HG03139 (cell line): ENCODE data around the gene PRKCB.
A peak's percentile ranks its signal among the peaks of the same experiment; 100 is the strongest.

Experiments used
- ATAC-seq: cut with Tn5 transposase; IDR thresholded peaks from one replicate; pipeline ENCODE4 v1.9.1; 2021; ENCODE audit not compliant: unreplicated experiment

The PRKCB gene

DNA sequence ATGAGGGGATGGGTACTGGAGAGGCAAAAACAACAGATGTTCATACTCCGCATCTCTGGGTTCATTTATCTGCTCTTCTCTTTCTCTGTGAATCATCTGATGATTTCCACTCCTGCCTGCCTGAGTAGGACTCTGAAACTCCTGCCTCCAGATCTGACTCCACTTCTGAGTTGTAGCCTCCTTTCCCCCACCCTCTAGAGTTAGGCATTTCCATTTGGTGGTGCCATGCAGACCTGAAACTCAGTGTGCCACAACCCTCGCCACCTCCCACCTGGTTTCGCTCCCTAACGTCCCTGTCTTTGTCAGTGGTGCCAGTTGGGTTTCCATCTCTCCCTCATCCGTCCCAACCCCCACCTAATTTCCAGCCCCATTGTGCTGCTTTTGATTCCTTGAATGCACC is 126.2 kb downstream of the PRKCB start:
- ATAC-seq: no peak

DNA sequence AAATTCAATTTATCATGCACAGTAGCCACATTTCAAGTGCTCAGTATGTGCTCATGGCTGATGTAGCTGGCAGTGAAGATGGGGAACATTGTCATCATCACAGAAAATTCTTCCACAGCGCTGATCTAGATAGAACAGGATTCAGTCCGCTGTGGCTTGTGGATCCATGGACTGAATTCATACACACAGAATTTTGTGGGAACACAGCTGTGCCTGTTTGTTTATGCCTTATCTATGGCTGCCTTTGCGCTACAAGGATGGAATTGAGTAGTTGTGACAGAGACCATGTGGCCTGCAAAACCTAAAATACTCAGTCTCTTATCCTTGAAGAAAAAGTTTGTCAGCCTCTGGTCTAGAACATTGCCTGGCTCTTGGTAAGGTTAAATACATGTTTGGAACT is 128.4 kb downstream of the PRKCB start:
- ATAC-seq: no peak

DNA sequence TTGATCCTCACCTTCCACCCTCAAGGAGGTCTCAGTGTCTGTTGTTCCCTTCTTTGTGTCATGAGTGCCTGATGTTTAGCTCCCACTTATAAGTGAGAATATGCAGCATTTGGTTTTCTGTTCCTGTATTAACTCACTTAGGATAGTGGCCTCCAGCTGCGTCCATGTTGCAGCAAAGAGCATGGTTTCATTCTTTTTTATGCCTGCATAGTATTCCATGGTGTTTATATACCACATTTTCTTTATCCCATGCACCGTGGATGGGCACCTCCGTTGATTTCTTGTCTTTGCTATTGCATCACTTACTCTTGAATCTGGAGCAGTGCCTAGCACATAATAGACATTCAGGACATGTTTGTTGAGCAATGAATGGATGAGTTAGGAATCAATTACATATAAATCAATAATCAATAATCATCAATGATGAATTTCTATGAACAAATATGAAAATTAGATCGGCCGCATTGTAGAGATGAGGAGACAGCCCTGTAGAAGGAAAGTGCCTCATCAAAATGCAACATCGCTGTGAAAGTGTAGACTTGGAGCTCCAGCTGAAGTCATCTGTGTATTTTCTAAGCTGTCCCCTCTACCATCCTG is 129.5 kb downstream of the PRKCB start:
- ATAC-seq: no peak

- ATAC-seq: no peak
These were observed 131.0 kb downstream of the PRKCB start for GRCh38 chr16:23966597-23967394.

- no peak for ATAC-seq
These were observed 132.0 kb downstream of the PRKCB start for GRCh38 chr16:23967775-23968174.

DNA sequence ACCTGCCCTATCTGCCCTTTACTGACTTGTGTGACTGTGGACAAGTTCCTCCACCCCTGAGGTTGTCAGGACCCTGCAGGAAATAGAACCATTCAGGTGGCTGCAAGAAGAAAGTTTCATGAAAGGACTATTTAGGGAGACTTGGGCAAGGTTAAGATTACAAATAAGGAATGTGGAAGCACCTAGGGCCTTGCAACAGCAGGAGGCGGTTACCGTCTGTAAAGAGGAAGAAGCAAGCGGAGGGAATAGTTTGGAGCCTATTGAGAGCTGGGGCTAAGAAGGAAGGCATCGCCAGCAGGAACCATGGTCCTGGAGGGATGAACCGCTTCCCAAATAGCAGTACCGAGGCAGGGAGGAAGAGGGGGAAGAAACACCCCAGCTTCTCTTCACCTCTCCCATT is 132.4 kb downstream of the PRKCB start:
- no peak for ATAC-seq

GRCh38 chr16:23969468-23970297 is 133.9 kb downstream of the PRKCB start:
- no peak for ATAC-seq

- ATAC-seq: no peak
These were observed 138.4 kb downstream of the PRKCB start for GRCh38 chr16:23974223-23974622.

DNA sequence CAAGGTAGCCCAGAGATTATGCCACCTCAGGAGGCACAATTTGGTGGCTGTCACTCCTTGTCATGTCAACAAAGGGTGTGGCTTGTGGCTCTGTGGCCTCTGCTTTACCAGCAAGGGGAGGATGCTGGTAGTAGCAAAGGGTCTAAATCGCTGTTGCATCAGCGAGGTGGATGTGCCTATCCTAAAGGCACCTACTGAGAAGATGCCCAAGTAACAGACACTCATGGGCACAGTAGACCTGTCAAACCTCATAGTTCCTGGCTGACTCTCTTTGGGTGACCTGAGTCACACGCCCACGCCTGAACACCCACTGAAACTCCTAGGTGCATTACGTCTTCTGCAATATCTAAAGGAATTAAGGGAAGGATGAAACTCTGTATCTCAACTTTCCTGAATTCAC is 139.5 kb downstream of the PRKCB start:
- ATAC-seq: no peak

DNA sequence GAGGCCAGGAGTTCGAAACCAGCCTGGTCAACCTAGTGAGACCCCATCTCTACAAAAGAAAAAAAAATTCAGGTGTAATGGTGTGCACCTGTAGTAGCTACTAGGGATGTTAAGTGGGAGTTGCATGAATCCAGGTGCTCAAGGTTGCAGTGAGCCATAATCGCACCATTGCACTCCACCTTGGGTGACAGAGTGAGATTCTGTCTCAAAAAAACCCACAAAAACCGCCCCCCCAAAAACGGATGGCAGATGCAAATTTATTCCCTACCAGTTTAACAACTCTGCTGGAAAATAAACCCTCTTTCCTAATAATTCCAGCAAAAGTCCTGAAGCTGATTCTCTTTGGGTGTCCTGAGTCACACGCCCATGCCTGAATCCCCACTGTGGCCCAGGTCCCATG is 140.3 kb downstream of the PRKCB start:
- ATAC-seq: no peak

- ATAC-seq: no peak
These were observed 140.7 kb downstream of the PRKCB start for GRCh38 chr16:23976524-23976923.

GRCh38 chr16:23979441-23979840 is 143.7 kb downstream of the PRKCB start:
- ATAC-seq: no peak

GRCh38 chr16:23979982-23980381 is 144.2 kb downstream of the PRKCB start:
- no peak for ATAC-seq

DNA sequence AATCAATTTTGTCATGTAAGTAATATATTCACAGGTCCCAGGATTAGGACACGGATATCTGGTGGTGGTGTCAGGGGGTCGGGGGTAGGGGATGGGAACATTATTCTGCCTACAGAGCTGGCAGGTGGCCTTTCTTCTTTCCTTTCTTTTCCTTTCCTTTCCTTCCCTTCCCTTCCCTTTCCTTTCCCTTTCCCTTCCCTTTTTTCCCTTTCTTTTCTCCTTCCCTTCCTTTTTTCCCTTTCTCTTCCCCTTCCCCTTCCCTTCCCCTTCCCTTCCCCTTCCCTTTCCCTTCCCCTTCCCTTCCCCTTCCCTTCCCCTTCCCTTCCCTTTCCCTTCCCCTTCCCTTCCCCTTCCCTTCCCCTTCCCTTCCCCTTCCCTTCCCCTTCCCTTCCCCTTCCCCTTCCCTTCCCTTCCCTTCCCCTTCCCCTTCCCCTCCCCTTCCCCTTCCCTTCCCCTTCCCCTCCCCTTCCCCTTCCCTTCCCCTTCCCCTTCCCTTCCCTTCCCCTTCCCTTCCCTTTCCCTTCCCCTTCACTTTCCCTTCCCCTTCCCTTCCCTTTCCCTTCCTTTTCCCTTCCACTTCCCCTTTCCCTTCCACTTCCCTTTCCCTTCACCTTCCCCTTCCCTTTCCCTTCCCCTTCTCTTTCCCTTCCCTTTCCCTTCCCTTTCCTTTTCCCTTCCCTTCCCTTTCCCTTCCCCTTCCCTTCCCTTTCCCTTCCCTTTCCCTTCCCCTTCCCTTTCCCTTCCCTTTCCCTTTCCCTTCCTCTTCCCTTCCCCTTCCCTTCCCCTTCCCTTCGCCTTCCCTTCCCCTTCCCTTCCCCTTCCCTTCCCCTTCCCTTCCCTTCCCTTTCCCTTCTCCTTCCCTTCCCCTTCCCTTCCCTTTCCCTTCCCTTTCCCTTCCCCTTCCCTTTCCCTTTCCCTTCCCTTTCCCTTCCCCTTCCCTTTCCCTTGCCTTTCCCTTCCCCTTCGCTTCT is 145.9 kb downstream of the PRKCB start:
- ATAC-seq: no peak

GRCh38 chr16:23986455-23986854 is 150.7 kb downstream of the PRKCB start:
- ATAC-seq: no peak

- peak; percentile 95 for ATAC-seq
These were observed 151.7 kb downstream of the PRKCB start for GRCh38 chr16:23987443-23987842.

DNA sequence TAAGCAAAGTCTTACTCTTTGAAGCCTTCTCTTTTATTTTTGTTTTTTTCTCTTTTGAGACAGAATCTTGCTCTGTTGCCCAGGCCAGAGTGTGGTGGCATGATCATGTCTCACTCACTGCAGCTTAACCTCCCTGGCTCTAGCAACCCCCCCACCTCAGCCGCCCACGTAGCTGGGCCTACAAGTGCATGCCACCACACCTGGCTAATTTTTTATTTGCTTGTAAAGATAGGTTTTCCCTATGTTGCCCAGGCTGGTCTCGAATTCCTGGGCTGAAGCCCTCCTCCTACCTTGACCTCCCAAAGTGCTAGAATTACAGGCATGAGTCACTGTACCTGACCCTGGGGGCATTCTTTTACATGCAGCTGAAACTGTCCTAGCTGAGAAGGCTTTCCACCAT is 154.7 kb downstream of the PRKCB start:
- no peak for ATAC-seq

DNA sequence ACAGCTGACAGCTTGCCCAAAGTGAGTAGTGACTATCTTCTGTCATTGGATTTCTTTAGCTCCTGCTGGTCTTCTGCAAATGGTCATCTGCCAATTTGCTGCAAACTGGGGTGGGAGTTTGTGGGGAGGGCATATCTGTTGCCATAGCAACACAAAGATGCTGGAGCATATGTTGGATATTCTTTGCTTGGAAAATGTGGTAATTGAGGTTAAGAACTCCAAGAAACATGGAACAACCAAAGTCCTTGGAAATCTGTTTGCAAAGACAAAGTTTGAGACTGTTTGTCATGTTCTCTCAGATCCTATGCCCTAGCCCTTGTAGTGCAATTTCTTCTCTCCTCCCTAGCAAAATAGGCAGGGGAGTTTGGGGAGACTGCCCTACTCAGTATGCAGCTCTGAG is 155.3 kb downstream of the PRKCB start:
- no peak for ATAC-seq

GRCh38 chr16:23994615-23995014 is 158.8 kb downstream of the PRKCB start:
- no peak for ATAC-seq

GRCh38 chr16:23996258-23996955 is 160.6 kb downstream of the PRKCB start:
- ATAC-seq: no peak
